Left hindlimb (tissue), 1 donor: ENCODE measurements around the gene ZNF324B.
"Not testable (repeated sequence)": the region's sequence is repeated elsewhere in the genome, so short reads cannot be mapped to it uniquely, and the experiment has no call there.

Source experiments
- DNase-seq: peaks from one replicate; pipeline ENCODE4 v3.0.0-alpha.2; 2018

The ZNF324B gene

GRCh38 chr19:58480831-58481230 is 29.4 kb downstream of the ZNF324B start:
- no peak for DNase-seq

GRCh38 chr19:58482372-58482771 is 30.9 kb downstream of the ZNF324B start:
- DNase-seq, result no peak

- DNase-seq, result no peak
These were observed 32.4 kb downstream of the ZNF324B start for GRCh38 chr19:58483776-58484175.

- not testable (repeated sequence) for DNase-seq
These were observed 32.9 kb downstream of the ZNF324B start for GRCh38 chr19:58484349-58484748.

GRCh38 chr19:58491393-58491792 is 40.0 kb downstream of the ZNF324B start:
- no peak for DNase-seq

- DNase-seq, result no peak
These were observed 40.8 kb downstream of the ZNF324B start for GRCh38 chr19:58492265-58492664.

GRCh38 chr19:58497634-58498170 is 46.3 kb downstream of the ZNF324B start:
- no peak for DNase-seq

GRCh38 chr19:58498316-58499020 is 47.0 kb downstream of the ZNF324B start:
- peak; percentile 47 for DNase-seq

- DNase-seq, result peak; percentile 99
These were observed 47.9 kb downstream of the ZNF324B start for GRCh38 chr19:58499021-58499927.

GRCh38 chr19:58500242-58500641 is 48.8 kb downstream of the ZNF324B start:
- no peak for DNase-seq
